ENCODE results near the gene SLC33A1. TPM values are rescaled to one million over a fixed set of nuclear protein-coding genes. Genes with fewer than 3 reads are reported as not detected.

The SLC33A1 gene
- total RNA-seq, 2 experiments from 2014 or later, result 20.9 to 26.4 TPM

GRCh38 chr3:155891321-155891720, 37.1 kb upstream of the SLC33A1 start:
- no TSS peak for BruUV-seq (replicated peaks)

DNA sequence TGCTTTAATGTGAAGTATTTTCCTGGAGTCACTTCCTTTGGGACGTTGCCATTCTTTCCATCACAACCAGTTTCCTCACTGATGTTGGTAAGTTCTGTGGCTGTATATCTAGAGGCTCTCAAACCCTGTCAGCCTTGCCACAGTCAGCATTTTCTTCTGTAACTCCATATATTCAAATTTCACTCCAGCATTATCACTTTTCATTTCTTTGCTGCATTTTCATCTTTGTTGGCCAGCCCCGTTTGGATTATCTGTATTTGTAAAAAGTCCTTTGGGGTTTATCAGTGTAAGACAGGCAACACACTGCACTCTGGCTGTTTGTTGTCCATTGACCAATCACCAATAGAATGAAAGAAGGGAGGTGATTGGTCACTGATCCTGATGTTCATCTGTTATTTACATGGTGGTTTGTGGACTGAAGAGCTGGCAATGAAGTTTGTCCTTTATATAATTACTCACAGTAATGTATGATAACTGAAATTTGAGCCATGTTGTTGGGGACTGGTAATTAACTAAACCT, 36.5 kb upstream of the SLC33A1 start:
- H3K9me3 ChIP-seq (ENCODE audit: low read length), result no peaks in the 10 kb centered on the region
- BruUV-seq (replicated peaks), result no TSS peak
- ChIA-PET CTCF (ENCODE audit: unreplicated experiment) (no interaction called here), POLR2A (interaction anchor here (0.5 to 1.7 kb wide), 3 partner anchors 9 to 62 kb away, joined by 4 to 7 read pairs (median 5); no protein-coding TSS in a partner anchor)
- no peaks in the 10 kb centered on the region for H3K9me2 ChIP-seq (ENCODE audit: insufficient read depth, low read length)
- no peak overlapping the region for H2AFZ ChIP-seq (ENCODE audit: low read length)
- intact Hi-C loops (cut with micrococcal nuclease; ENCODE audit: unreplicated experiment), result no loop called here
- H3K4me1 ChIP-seq (ENCODE audit: insufficient read depth, low read length, poor library complexity, severe bottlenecking), result no peaks in the 10 kb centered on the region
- H3K4me3 ChIP-seq (ENCODE audit: low read depth, low read length, poor library complexity, severe bottlenecking), result no peak overlapping the region
- no peak overlapping the region for H3K27ac ChIP-seq (ENCODE audit: low read depth, low read length, poor library complexity, severe bottlenecking)
- TF ChIP-seq CTCF (conservative IDR thresholded peaks at IDR 0.05; ENCODE audit: low read length) (no peak), EZH2phosphoT487 (IDR thresholded peaks at IDR 0.05; ENCODE audit: borderline replicate concordance, low read depth, low read length) (no peak)
- peaks cover 91% of the 10 kb centered on the region for H3K79me2 ChIP-seq (ENCODE audit: insufficient read depth, low read depth, low read length)
- DNase-seq (ENCODE audit: low spot score), result no peak
- no peak overlapping the region for H3K4me2 ChIP-seq (ENCODE audit: low read length)
- H3K36me3 ChIP-seq (ENCODE audit: insufficient read depth, low read length), result peaks cover 41% of the 10 kb centered on the region
- peaks cover 31% of the 10 kb centered on the region for H4K20me1 ChIP-seq (ENCODE audit: insufficient read depth, low read length)

More at GRCh38 chr3:155891321-155891720, 37.1 kb upstream of the SLC33A1 start:
- H3K4me3 ChIP-seq (ENCODE audit: low read depth, low read length, poor library complexity, severe bottlenecking), result no peak overlapping the region
- peaks cover 29% of the 10 kb centered on the region for H4K20me1 ChIP-seq (ENCODE audit: insufficient read depth, low read length)
- peaks cover 47% of the 10 kb centered on the region for H3K36me3 ChIP-seq (ENCODE audit: insufficient read depth, low read length)
- H3K4me2 ChIP-seq (ENCODE audit: low read length), result no peak overlapping the region
- DNase-seq (ENCODE audit: low spot score), result no peak
- no peaks in the 10 kb centered on the region for H3K4me1 ChIP-seq (ENCODE audit: insufficient read depth, low read length, poor library complexity, severe bottlenecking)
- no peak overlapping the region for H2AFZ ChIP-seq (ENCODE audit: low read length)
- ChIA-PET CTCF (ENCODE audit: unreplicated experiment) (no interaction called here), POLR2A (interaction anchor here (0.6 to 1.7 kb wide), 3 partner anchors 20 to 1119 kb away, joined by 3 to 5 read pairs (median 4); no protein-coding TSS in a partner anchor)
- no peaks in the 10 kb centered on the region for H3K9me3 ChIP-seq (ENCODE audit: low read length)
- H3K79me2 ChIP-seq (ENCODE audit: insufficient read depth, low read depth, low read length), result peaks cover 85% of the 10 kb centered on the region
- no peaks in the 10 kb centered on the region for H3K9me2 ChIP-seq (ENCODE audit: insufficient read depth, low read length)
- no peak for TF ChIP-seq EZH2phosphoT487 (IDR thresholded peaks at IDR 0.05; ENCODE audit: borderline replicate concordance, low read depth, low read length)
- no peak for TF ChIP-seq CTCF (conservative IDR thresholded peaks at IDR 0.05; ENCODE audit: low read length)
- intact Hi-C loops (cut with micrococcal nuclease; ENCODE audit: unreplicated experiment), result no loop called here
- H3K27ac ChIP-seq (ENCODE audit: low read depth, low read length, poor library complexity, severe bottlenecking), result no peak overlapping the region

DNA sequence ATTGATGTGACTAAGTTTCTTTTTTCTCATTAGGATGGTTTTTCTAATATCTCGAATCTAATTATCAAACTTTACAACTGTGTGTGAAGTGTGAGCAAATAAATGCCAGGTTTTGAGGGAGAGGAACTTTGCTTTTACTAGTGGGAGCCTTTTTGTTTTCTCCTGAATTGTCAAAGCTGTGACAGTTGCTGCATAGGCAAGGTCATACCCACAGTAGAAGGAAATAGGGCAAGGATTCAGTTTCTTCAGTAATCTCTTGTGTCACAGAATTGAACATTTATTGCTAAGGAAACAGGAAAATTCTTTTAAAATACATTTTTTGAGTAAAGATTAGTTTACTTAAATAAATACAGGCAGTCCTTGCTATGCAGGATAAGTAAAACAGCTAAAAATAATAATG, 35.7 kb upstream of the SLC33A1 start:
- Histone ChIP-seq H3K79me2 (ENCODE audit: insufficient read depth, low read depth, low read length) (peaks cover 98% of the 10 kb centered on the region), H3K9me3 (ENCODE audit: low read length) (no peaks in the 10 kb centered on the region), H3K4me3 (ENCODE audit: low read depth, low read length, poor library complexity, severe bottlenecking) (no peak overlapping the region), H3K9me2 (ENCODE audit: insufficient read depth, low read length) (no peaks in the 10 kb centered on the region), H3K27ac (ENCODE audit: low read depth, low read length, poor library complexity, severe bottlenecking) (no peak overlapping the region), H3K36me3 (ENCODE audit: insufficient read depth, low read length) (peaks cover 34% of the 10 kb centered on the region), H3K4me2 (ENCODE audit: low read length) (no peak overlapping the region), H2AFZ (ENCODE audit: low read length) (no peak overlapping the region), H4K20me1 (ENCODE audit: insufficient read depth, low read length) (peaks cover 38% of the 10 kb centered on the region), H3K4me1 (ENCODE audit: insufficient read depth, low read length, poor library complexity, severe bottlenecking) (no peaks in the 10 kb centered on the region)
- no peak for DNase-seq (ENCODE audit: low spot score)
- TF ChIP-seq EZH2phosphoT487 (IDR thresholded peaks at IDR 0.05; ENCODE audit: borderline replicate concordance, low read depth, low read length) (no peak), CTCF (conservative IDR thresholded peaks at IDR 0.05; ENCODE audit: low read length) (no peak)
- no TSS peak for BruUV-seq (replicated peaks)
- POLR2A ChIA-PET, result interaction anchor here (1.0 to 1.7 kb wide), 3 partner anchors 19 to 31 kb away, joined by 4 read pairs; no protein-coding TSS in a partner anchor
- CTCF ChIA-PET (ENCODE audit: unreplicated experiment), result no interaction called here
- intact Hi-C loops (cut with micrococcal nuclease; ENCODE audit: unreplicated experiment), result no loop called here
